K562 (cell line): ENCODE results near the gene RGMA. TPM values are rescaled to one million over a fixed set of nuclear protein-coding genes. Genes with fewer than 3 reads are reported as not detected.

ENCODE experiments used
- ATAC-seq: fragments of 200-7000 bp; cut with Tn5 transposase; 3 replicates; pipeline ENCODE4 v1.9.1; 2020; ENCODE audit warnings: moderate library complexity
- BruUV-seq: library from RNA; stranded (reverse); fragments of 400-500 nt; replicated peaks from 2 replicates; lab custom pipeline; 2021; lab: Mats Ljungman, UMichigan
- CTCF ChIA-PET: fragments of 300-600 bp; formaldehyde crosslinking; extraction: SDS; loops from one replicate; lab custom pipeline; 2021; ENCODE audit warnings: low intra/inter-chr PET ratio; lab: Yijun Ruan, JAX
- POLR2A ChIA-PET: fragments of 300-600, 350-650 bp; sonication (Branson Sonifier 250); formaldehyde crosslinking; extraction: SDS; loops from one replicate; lab custom pipeline; 2021; ENCODE audit warnings: antibody characterized with exemption, inconsistent platforms; lab: Yijun Ruan, JAX
- DNase-seq, 4 experiments: peaks; one replicate each; pipeline versions ENCODE4 v3.0.0 to v3.0.0-alpha.2; 2011 to 2018; ENCODE audit warnings: low spot score in 3 of 4, mixed read lengths in 3 of 4; ENCODE audit errors: extremely low read depth in 1 of 4
- FAIRE-seq: peaks from 2 replicates; lab custom pipeline; 2011; peaks lifted over from hg19 to GRCh38; lab: Jason Lieb, UNC
- H2AFZ ChIP-seq: 2 replicates; pipeline ENCODE4 v1.6.0; 2011; ENCODE audit warnings: low read depth, low read length, control low read depth, inconsistent platforms
- H3K27ac ChIP-seq: fragments of 200-600 bp; 3 replicates; pipeline ENCODE4 v1.8.0; 2011; ENCODE audit warnings: low read depth, mild to moderate bottlenecking, control low read depth, inconsistent platforms, low read length, moderate library complexity, mixed read lengths; ENCODE audit errors: extremely low read depth
- H3K27me3 ChIP-seq, 2 experiments: fragments of 300-600 bp in 1 of 2; 2 replicates in 1 of 2; 3 replicates in 1 of 2; pipeline versions ENCODE4 v1.6.0 to v1.8.0; 2011; ENCODE audit warnings: inconsistent platforms in 2 of 2, low read length in 2 of 2, mild to moderate bottlenecking in 1 of 2, mixed read lengths in 1 of 2, moderate library complexity in 1 of 2; ENCODE audit not compliant: control insufficient read depth in 2 of 2, insufficient read depth in 2 of 2
- H3K36me3 ChIP-seq: fragments of 300-600 bp; 3 replicates; pipeline ENCODE4 v1.8.0; 2011; ENCODE audit warnings: mild to moderate bottlenecking, low read length, inconsistent platforms; ENCODE audit not compliant: control insufficient read depth, insufficient read depth
- H3K4me1 ChIP-seq, 2 experiments: fragments of 200-600 bp in 1 of 2; replicated peaks in 1 of 2; 2 replicates in 1 of 2; 3 replicates in 1 of 2; pipeline versions ENCODE4 v1.5.1 to v1.8.0; 2011; ENCODE audit warnings: inconsistent platforms in 2 of 2, low read length in 2 of 2, mild to moderate bottlenecking in 1 of 2, mixed read lengths in 1 of 2, moderate library complexity in 1 of 2; ENCODE audit not compliant: control insufficient read depth in 2 of 2, insufficient read depth in 2 of 2
- H3K4me2 ChIP-seq: 2 replicates; pipeline ENCODE4 v1.6.1; 2011; ENCODE audit warnings: low read length, control low read depth, inconsistent platforms, mixed read lengths; ENCODE audit not compliant: insufficient read depth
- H3K4me3 ChIP-seq: fragments of 200-600 bp; sonication (generic), shearing (Covaris generic); 2 replicates; pipeline ENCODE4 v1.5.1; 2016; ENCODE audit warnings: control low read depth, inconsistent platforms
- H3K79me2 ChIP-seq: fragments of 200-600 bp; 3 replicates; pipeline ENCODE4 v1.8.0; 2011; ENCODE audit warnings: low read length, inconsistent platforms; ENCODE audit not compliant: control insufficient read depth, insufficient read depth
- H3K9ac ChIP-seq, 2 experiments: 2 replicates each; pipeline versions ENCODE4 v1.6.0 to v1.6.1; 2011; ENCODE audit warnings: low read depth in 2 of 2, low read length in 2 of 2, control low read depth in 1 of 2, inconsistent platforms in 1 of 2, mild to moderate bottlenecking in 1 of 2, mixed read lengths in 1 of 2; ENCODE audit not compliant: insufficient read depth in 1 of 2
- H3K9me1 ChIP-seq: one replicate; pipeline ENCODE4 v1.6.0; 2011; ENCODE audit warnings: inconsistent platforms, mild to moderate bottlenecking, low read length, moderate library complexity; ENCODE audit not compliant: control insufficient read depth, insufficient read depth
- H3K9me3 ChIP-seq: replicated peaks from 2 replicates; pipeline ENCODE4 v1.5.1; 2011; ENCODE audit warnings: low read depth, low read length, inconsistent platforms; ENCODE audit not compliant: control insufficient read depth, insufficient read depth
- H4K20me1 ChIP-seq: replicated peaks from 2 replicates; pipeline ENCODE4 v1.6.1; 2011; ENCODE audit warnings: low read length, inconsistent platforms, mixed read lengths; ENCODE audit not compliant: control insufficient read depth, insufficient read depth
- KAT8 ChIP-seq: fragments of 450-650 bp; IDR thresholded peaks from 2 replicates; pipeline ENCODE4 v1.6.1; 2016; ENCODE audit warnings: low read depth, mild to moderate bottlenecking
- PYGO2 ChIP-seq: fragments of 450-650 bp; IDR thresholded peaks from 2 replicates; pipeline ENCODE4 v1.6.1; 2016; ENCODE audit warnings: mild to moderate bottlenecking, missing genetic modification characterization, moderate library complexity, missing compliant biosample characterization
- ZNF174 ChIP-seq: fragments of 250-450 bp; sonication (Bioruptor Pico); IDR thresholded peaks from 2 replicates; pipeline ENCODE4 v1.4.0; 2020; ENCODE audit warnings: mild to moderate bottlenecking
- WGBS: fragments of 100-300 bp; shearing (Covaris generic); methylation state at CpG from one replicate; pipeline ENCODE4 v1.1.6; 2016; ENCODE audit warnings: low coverage, mixed read lengths; ENCODE audit not compliant: insufficient coverage; ENCODE audit errors: missing lambda C conversion rate; 5-methylcytosine and 5-hydroxymethylcytosine counted together
- in situ Hi-C: fragments of 300-500 bp; cut with MboI; formaldehyde crosslinking; loops from 4 replicates; pipeline ENCODE4 v1.15.0; 2018; ENCODE audit warnings: inconsistent platforms, mixed read lengths
- intact Hi-C: fragments of 100-400 bp; cut with micrococcal nuclease; formaldehyde crosslinking; loops from 2 replicates; pipeline ENCODE4 v1.14.2; 2022
- polyA plus RNA-seq, 8 experiments: library from polyadenylated mRNA; depleted of rRNA in 4 of 8; stranded (reverse) in 5 of 8; unstranded in 3 of 8; fragments of >200 nt; fragmentation: Nextera tagmentation in 2 of 8; fragmentation: Illumina TruSeq in 1 of 8; extraction: Ambion mirVana in 2 of 8; extraction: Trizol in 1 of 8; gene quantifications; 2 replicates each; pipeline versions ENCODE4 v1.2.1 to v1.2.3, GENCODE V29; 2011 to 2014; ENCODE audit warnings: inconsistent platforms in 1 of 8, missing spikeins in 1 of 8
- total RNA-seq, 7 experiments: library from RNA; depleted of rRNA in 6 of 7; stranded (reverse); fragments of >200 nt in 6 of 7; fragmentation: Illumina TruSeq in 2 of 7; extraction: Trizol in 2 of 7; gene quantifications; 2 replicates each; pipeline versions ENCODE4 v1.2.1 to v1.2.3, GENCODE V29; 2011 to 2021; ENCODE audit warnings: low replicate concordance in 1 of 7
- TF ChIP-seq, protein P1 (sequence below): fragments of 250-450 bp; sonication (Bioruptor Pico); IDR thresholded peaks from 2 replicates; pipeline ENCODE4 v1.8.0; 2022; ENCODE audit warnings: inconsistent platforms
- TF ChIP-seq, protein P2 (sequence below): fragments of 250-450 bp; sonication (Bioruptor Pico); IDR thresholded peaks from 2 replicates; pipeline ENCODE4 v1.5.0; 2021

Gene RGMA
- total and polyA plus RNA-seq, 9 of the 15 experiments (the other 6 are each of a cell fraction or from before 2014, with no cell fraction given): 0.03 to 0.05 (median 0.03) TPM; not detected in 6

DNA sequence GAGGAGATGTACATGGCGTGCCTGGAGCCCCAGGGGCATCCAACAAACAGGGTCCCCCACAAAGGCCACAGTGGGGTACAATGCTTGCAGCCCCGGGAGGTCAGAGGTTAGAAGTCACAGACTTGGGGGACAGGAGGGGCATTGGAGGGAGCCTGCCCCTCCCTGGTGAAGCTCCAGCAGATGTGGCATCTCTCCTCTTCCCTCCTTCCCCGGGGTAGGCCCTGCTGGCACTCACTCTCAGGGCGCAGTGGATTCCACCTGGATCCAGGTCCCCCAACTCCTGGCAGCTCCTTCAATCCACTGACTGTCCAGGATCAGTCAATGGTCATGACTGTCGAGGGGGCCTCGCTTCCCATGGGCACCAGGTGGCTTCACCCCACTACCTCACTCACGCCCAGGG lies 32.2 kb downstream of the RGMA start:
- TF ChIP-seq ZNF174 (CRISPR knock-in tag) (no peak), KAT8 (no peak), PYGO2 (tag) (no peak)
- TF ChIP-seq, all 486 proteins: peak for 0
- BruUV-seq: no TSS peak
- 2% methylated on average over 6 of the region's 7 CpGs for WGBS
- Histone ChIP-seq H3K9me3 (no peaks in the 10 kb centered on the region), H3K9me1 (no peaks in the 10 kb centered on the region), H4K20me1 (peaks cover 10% of the 10 kb centered on the region; the same call in 1 of the 2 replicates), H3K4me1 (peaks cover 0 to 7% of the 10 kb centered on the region in 2 experiments; a peak in 2 of 5 replicates), H3K27me3 (peaks cover 58 to 87% of the 10 kb centered on the region in 2 experiments), H3K4me2 (no peak overlapping the region), H3K79me2 (no peaks in the 10 kb centered on the region), H3K9ac (no peak overlapping the region), H3K36me3 (no peaks in the 10 kb centered on the region), H3K4me3 (no peak overlapping the region), H3K27ac (no peak overlapping the region), H2AFZ (no peak overlapping the region)
- DNase-seq (no peak), FAIRE-seq (no peak), ATAC-seq (no peak)
- intact Hi-C loops: loop anchor here (10.0 kb wide), 1 partner anchor 322 kb away; no protein-coding TSS in a partner anchor
- ChIA-PET CTCF (no interaction called here), POLR2A (no interaction called here)
- in situ Hi-C loops: no loop called here

DNA sequence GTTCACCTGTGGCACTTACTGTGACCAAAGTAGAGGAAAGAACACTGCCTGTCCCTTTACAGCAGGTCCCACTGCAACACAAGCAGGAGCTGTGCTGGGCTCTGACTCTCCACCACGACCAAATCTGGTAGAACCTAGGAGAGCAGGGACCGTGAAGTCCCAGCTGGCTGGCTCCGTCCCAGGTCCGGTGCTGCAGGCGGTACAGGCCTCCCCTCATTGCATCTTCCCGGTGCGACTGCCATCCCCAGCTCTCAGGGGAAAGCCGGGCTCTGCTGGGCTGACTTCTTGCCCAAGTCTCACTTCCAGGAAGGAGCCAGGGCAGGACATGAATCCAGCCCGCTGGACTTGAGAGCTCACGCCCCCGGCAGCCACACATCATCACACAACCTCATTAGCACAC lies 33.8 kb downstream of the RGMA start:
- Histone ChIP-seq H3K9me3 (no peaks in the 10 kb centered on the region), H3K27me3 (peaks cover 67 to 92% of the 10 kb centered on the region in 2 experiments), H3K9ac (no peak overlapping the region; a peak in 1 of 4 replicates), H3K4me3 (no peak overlapping the region), H3K79me2 (no peaks in the 10 kb centered on the region), H2AFZ (no peak overlapping the region), H3K4me2 (no peak overlapping the region)
- ATAC-seq (no peak), DNase-seq (no peak)
- WGBS: 2% methylated on average over 11 of the region's 11 CpGs
- CTCF ChIA-PET: no interaction called here
- in situ Hi-C loops: no loop called here
- TF ChIP-seq, protein P1, sequence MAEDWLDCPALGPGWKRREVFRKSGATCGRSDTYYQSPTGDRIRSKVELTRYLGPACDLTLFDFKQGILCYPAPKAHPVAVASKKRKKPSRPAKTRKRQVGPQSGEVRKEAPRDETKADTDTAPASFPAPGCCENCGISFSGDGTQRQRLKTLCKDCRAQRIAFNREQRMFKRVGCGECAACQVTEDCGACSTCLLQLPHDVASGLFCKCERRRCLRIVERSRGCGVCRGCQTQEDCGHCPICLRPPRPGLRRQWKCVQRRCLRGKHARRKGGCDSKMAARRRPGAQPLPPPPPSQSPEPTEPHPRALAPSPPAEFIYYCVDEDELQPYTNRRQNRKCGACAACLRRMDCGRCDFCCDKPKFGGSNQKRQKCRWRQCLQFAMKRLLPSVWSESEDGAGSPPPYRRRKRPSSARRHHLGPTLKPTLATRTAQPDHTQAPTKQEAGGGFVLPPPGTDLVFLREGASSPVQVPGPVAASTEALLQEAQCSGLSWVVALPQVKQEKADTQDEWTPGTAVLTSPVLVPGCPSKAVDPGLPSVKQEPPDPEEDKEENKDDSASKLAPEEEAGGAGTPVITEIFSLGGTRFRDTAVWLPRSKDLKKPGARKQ (CRISPR knock-in tag): no peak
- TF ChIP-seq, protein P2, sequence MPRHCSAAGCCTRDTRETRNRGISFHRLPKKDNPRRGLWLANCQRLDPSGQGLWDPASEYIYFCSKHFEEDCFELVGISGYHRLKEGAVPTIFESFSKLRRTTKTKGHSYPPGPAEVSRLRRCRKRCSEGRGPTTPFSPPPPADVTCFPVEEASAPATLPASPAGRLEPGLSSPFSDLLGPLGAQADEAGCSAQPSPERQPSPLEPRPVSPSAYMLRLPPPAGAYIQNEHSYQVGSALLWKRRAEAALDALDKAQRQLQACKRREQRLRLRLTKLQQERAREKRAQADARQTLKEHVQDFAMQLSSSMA (CRISPR knock-in tag): no peak
- TF ChIP-seq, all 486 proteins: peak for 0
- intact Hi-C loops: loop anchor here (10.0 kb wide), 1 partner anchor 320 kb away; no protein-coding TSS in a partner anchor
- POLR2A ChIA-PET: interaction anchor here (0.6 kb wide), 2 partner anchors 18 to 21 kb away, joined by 3 to 4 read pairs; no protein-coding TSS in a partner anchor
- Histone ChIP-seq H3K4me1 (peaks cover 0 to 15% of the 10 kb centered on the region in 2 experiments; a peak in 2 of 5 replicates), H3K9me1 (no peaks in the 10 kb centered on the region), H3K36me3 (no peaks in the 10 kb centered on the region), H3K27ac (no peak overlapping the region), H4K20me1 (peaks cover 13% of the 10 kb centered on the region; the same call in 1 of the 2 replicates)
- FAIRE-seq: no peak
- no TSS peak for BruUV-seq
